Measurements from ENCODE around the gene SORCS3. TPM values are rescaled to one million over a fixed set of nuclear protein-coding genes. Genes with fewer than 3 reads are reported as not detected.

The SORCS3 gene
- total RNA-seq, 1 experiment from 2014 or later = not detected

- no TSS peak for BruUV-seq (replicated peaks)
- no peak for DNase-seq (ENCODE audit: unreplicated experiment)
- POLR2A ChIA-PET = no interaction called here
- no peaks in the 10 kb centered on the region for H3K4me1 Mint-ChIP-seq (ENCODE audit: insufficient read depth, unreplicated experiment)
- no peak overlapping the region for H3K27ac Mint-ChIP-seq (ENCODE audit: low read depth, unreplicated experiment)
- H3K9me3 Mint-ChIP-seq (ENCODE audit: unreplicated experiment) = peaks cover 20% of the 10 kb centered on the region
- H3K36me3 Mint-ChIP-seq (ENCODE audit: insufficient read depth, unreplicated experiment) = peaks cover 6% of the 10 kb centered on the region
- H3K27me3 Mint-ChIP-seq (ENCODE audit: insufficient read depth, unreplicated experiment) = no peaks in the 10 kb centered on the region
- no peak for TF ChIP-seq CTCF (IDR thresholded peaks at IDR 0.05; ENCODE audit: unreplicated experiment)
- H3K4me3 Mint-ChIP-seq (ENCODE audit: unreplicated experiment) = no peak overlapping the region
- intact Hi-C loops (cut with micrococcal nuclease) = no loop called here
- CTCF ChIA-PET = interaction anchor here (0.7 to 1.5 kb wide), 2 partner anchors 13 to 218 kb away, joined by 3 to 4 read pairs; no protein-coding TSS in a partner anchor
These were observed 518.2 kb downstream of the SORCS3 start for GRCh38 chr10:105159268-105159667.

- Mint-ChIP-seq H3K4me3 (ENCODE audit: unreplicated experiment) (no peak overlapping the region), H3K4me1 (ENCODE audit: insufficient read depth, unreplicated experiment) (no peaks in the 10 kb centered on the region), H3K27ac (ENCODE audit: low read depth, unreplicated experiment) (no peak overlapping the region), H3K9me3 (ENCODE audit: unreplicated experiment) (peaks cover 20% of the 10 kb centered on the region), H3K36me3 (ENCODE audit: insufficient read depth, unreplicated experiment) (peaks cover 6% of the 10 kb centered on the region), H3K27me3 (ENCODE audit: insufficient read depth, unreplicated experiment) (no peaks in the 10 kb centered on the region)
- POLR2A ChIA-PET = no interaction called here
- CTCF ChIA-PET = no interaction called here
- intact Hi-C loops (cut with micrococcal nuclease) = no loop called here
- no TSS peak for BruUV-seq (replicated peaks)
- no peak for TF ChIP-seq CTCF (IDR thresholded peaks at IDR 0.05; ENCODE audit: unreplicated experiment)
- no peak for DNase-seq (ENCODE audit: unreplicated experiment)
These were observed 520.1 kb downstream of the SORCS3 start for GRCh38 chr10:105161149-105161548.

GRCh38 chr10:105161767-105162166 lies 520.7 kb downstream of the SORCS3 start:
- ChIA-PET CTCF (no interaction called here), POLR2A (no interaction called here)
- no peaks in the 10 kb centered on the region for H3K4me1 Mint-ChIP-seq (ENCODE audit: insufficient read depth, unreplicated experiment)
- H3K27me3 Mint-ChIP-seq (ENCODE audit: insufficient read depth, unreplicated experiment) = no peaks in the 10 kb centered on the region
- peaks cover 20% of the 10 kb centered on the region for H3K9me3 Mint-ChIP-seq (ENCODE audit: unreplicated experiment)
- peaks cover 6% of the 10 kb centered on the region for H3K36me3 Mint-ChIP-seq (ENCODE audit: insufficient read depth, unreplicated experiment)
- no peak overlapping the region for H3K4me3 Mint-ChIP-seq (ENCODE audit: unreplicated experiment)
- no peak for DNase-seq (ENCODE audit: unreplicated experiment)
- H3K27ac Mint-ChIP-seq (ENCODE audit: low read depth, unreplicated experiment) = no peak overlapping the region
- intact Hi-C loops (cut with micrococcal nuclease) = no loop called here
- TF ChIP-seq CTCF (IDR thresholded peaks at IDR 0.05; ENCODE audit: unreplicated experiment) = no peak
- no TSS peak for BruUV-seq (replicated peaks)

- Mint-ChIP-seq H3K4me3 (ENCODE audit: unreplicated experiment) (no peak overlapping the region), H3K36me3 (ENCODE audit: insufficient read depth, unreplicated experiment) (no peaks in the 10 kb centered on the region), H3K9me3 (ENCODE audit: unreplicated experiment) (peaks cover 18% of the 10 kb centered on the region), H3K4me1 (ENCODE audit: insufficient read depth, unreplicated experiment) (no peaks in the 10 kb centered on the region), H3K27me3 (ENCODE audit: insufficient read depth, unreplicated experiment) (no peaks in the 10 kb centered on the region), H3K27ac (ENCODE audit: low read depth, unreplicated experiment) (no peak overlapping the region)
- DNase-seq (ENCODE audit: unreplicated experiment) = no peak
- POLR2A ChIA-PET = no interaction called here
- intact Hi-C loops (cut with micrococcal nuclease) = no loop called here
- TF ChIP-seq CTCF (IDR thresholded peaks at IDR 0.05; ENCODE audit: unreplicated experiment) = no peak
- CTCF ChIA-PET = interaction anchor here (0.6 to 0.7 kb wide), 3 partner anchors 19 to 289 kb away, joined by 3 read pairs; no protein-coding TSS in a partner anchor
- BruUV-seq (replicated peaks) = no TSS peak
These were observed 529.4 kb downstream of the SORCS3 start for GRCh38 chr10:105170521-105170920.
